GM21367 (cell line): ENCODE measurements around the gene POFUT2.

Experiments
- ATAC-seq: cut with Tn5 transposase; IDR thresholded peaks from one replicate; pipeline ENCODE4 v1.9.1; 2021; ENCODE audit not compliant: unreplicated experiment

The POFUT2 gene

DNA sequence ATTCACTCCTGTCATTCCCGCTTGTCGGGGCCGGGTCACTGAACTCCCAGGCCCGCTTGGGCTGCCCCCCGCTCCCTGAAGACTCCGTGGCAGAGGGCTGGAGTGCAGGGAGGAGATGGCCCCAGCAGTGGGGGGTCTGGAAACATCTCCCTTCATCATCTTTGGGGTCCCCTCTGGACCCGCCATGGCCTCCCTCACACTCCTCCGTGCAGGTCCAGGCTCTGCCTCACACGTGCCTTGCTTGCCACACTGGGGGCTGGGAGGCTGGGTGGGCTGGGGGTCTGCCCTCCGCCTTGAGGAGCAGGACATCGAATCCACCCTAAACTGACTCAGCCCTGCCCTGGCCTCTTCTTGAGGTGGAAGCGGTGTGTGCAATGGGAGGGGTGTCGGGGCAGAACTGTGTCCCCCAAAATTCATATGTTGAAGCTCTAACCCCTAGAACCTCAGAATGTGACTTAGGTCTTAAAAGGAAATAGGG is 35.2 kb downstream of the POFUT2 start:
- no peak for ATAC-seq

DNA sequence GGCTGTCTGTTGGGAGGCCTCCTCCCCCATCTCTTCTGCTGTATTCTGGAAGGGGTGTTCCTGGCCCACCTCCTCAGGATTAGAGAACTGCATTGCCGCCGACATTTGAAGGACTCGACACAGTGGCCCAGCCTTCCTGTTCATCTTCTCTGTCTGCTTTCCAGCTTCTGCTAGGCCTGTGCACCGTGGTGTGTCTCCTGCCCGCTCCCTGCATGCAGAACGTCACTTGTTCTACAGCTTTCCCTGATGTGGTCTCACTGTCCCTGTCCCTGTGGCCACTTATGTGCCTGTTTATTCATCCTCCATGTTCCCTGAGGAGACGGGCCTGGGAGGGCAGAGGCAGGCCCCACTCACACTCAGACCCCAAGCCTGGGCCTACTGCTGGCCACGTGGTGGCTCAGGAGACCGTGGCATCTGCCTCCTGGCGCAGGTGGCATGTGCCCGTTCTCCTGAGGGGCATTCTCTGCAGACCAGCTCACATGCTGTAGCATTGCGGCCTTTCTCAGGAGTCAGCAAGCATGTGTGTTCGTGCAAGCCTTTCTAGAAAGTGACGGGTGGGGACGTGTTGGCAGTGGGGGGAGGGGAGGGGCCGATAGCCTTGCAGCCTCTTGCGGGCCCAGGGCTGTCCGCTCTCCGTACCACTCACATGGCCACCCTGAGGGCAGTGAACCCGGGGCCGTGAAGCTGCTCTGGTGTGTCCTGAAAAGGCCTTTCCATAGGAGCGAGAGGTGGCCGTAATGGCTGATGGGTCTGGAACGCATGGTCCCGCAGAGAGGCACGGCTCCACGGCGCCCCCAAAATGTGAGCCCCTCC is 35.9 kb downstream of the POFUT2 start:
- no peak for ATAC-seq

- no peak for ATAC-seq
Measured at GRCh38 chr21:45250914-45251634, 36.6 kb downstream of the POFUT2 start.

GRCh38 chr21:45250272-45250671 is 37.4 kb downstream of the POFUT2 start:
- ATAC-seq = no peak

GRCh38 chr21:45249626-45250025 is 38.1 kb downstream of the POFUT2 start:
- no peak for ATAC-seq

DNA sequence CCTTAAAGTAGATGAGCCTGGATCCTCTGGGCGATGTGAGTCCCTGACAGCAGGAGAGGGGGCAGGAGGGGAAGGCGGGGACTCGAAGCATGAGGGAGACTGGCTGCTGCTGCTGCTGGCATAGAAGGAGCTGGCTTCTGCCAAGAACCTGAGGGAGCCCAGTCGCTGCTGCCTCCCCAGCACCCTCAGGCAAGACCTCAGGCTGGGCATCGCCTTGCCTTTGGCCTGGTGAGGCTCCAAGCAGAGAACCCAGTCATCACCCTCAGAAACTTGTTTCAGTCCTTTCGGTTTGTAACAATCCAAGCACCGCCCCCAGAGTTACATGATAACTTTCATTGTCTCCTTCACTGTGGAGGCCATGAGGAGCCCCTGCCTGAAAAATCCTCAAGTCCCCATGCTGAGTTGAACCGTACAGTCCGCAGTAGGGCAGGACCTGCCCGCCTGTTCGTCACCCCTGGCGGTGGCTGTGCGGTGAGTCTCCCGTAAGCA is 38.8 kb downstream of the POFUT2 start:
- no peak for ATAC-seq

DNA sequence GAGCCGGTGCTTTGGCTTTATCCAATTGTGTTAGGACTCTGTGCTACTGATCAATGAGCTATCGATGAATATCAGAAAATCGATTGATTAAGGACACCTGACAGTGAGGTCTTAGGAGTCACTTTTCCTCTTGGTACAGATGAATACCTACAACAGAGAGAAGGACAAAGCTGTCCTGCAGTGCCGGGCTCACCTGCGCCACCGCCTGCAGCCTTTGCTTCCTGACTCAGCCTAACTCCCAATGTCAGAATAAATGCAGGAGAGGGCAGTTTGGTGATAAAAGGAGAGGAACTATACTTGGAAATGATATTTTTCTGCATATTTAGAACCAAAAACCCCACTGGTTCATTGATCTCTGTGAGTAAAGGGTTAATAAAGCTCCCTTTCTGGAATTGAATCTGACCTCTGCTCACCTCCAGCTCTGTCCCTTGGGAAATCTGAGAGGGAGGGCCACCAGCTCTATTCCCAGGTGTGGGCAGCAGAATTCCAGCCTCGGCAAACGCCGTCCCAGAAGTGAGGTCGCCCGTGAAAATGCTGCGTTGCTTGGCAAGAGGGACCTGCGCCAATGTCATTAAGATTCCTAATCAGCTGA is 39.3 kb downstream of the POFUT2 start:
- no peak for ATAC-seq

DNA sequence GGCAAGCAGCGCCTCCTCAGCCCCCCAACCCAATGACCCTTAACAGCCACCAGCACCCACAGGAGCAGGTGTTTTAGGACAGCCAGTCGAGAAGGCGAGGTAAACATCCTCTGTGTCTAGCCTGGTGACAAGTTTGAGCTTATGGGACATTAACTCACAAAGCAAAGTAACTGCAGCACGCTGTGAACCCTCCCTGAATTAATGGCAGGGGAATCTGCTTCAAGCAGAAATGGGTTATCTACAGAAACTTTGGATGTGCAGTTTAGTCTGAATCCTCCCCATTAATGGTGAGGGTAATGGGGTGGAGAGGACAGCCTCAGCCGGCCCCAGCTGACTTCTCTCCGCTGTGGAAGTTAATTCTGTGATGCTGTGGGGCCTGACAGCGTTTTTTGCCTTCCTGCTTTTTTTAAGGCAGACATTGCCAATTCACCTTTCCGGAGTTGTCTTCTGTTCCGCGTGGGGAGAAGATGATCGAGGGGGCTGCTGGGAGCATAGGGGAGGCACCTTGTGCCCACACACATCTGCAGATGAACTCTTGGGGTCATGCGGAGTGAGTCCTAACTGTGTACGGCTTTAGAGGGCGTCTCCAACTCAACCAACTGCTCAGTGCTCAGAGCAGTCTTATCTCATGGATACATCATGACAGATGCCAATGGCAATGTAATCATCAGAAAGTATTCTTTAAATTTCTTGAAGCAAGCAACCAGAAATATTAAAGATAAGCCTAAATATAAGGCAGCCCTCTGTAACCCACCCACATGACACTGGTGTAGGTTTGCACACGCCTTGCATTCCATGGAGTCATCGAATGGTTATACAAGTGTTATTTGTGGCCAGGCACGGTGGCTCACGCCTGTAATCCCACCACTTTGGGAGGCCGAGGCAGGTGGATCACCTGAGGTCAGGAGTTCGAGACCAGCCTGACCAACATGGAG is 41.0 kb downstream of the POFUT2 start:
- ATAC-seq = no peak

- ATAC-seq = no peak
Measured at GRCh38 chr21:45244799-45245340, 42.8 kb downstream of the POFUT2 start.

GRCh38 chr21:45243603-45244002 is 44.1 kb downstream of the POFUT2 start:
- no peak for ATAC-seq

GRCh38 chr21:45241357-45241756 is 46.3 kb downstream of the POFUT2 start:
- no peak for ATAC-seq

DNA sequence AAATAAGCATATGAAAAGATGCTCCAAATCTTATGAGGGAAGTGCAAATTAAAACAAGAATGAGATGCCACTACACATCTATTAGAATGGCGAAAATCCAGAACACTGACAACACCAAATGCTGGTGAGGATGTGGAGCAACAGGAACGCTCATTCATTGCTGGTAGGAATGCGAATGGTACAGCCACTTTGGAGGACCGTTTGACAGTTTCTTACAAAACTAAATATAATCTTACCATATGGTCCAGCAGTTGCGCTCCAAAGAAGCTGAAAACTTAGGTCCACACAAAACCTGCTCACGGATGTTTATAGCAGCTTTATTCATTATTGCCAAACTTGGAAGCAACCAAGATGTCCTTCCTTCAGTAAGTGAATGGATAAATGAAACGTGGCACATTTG is 50.3 kb downstream of the POFUT2 start:
- ATAC-seq = no peak

DNA sequence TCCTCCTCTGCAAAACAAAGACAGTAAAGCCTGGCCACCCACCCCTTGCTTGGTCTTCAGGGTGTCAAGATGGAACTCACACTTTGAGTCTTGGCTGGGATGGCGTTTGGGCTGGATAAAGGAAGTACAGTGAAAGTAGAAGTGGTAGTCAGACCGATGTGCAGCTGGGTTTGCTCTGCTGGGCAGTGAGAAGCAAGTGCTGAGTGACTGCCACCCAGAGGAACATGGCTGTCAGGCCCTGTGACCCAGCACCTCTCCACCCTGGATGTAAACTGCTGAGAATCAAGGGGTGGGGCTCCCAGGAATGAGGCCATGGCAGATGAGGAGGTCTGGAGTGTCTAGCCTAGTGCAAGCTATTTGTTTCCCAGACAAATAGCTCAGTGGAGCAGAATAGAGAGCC is 51.2 kb downstream of the POFUT2 start:
- ATAC-seq = no peak

DNA sequence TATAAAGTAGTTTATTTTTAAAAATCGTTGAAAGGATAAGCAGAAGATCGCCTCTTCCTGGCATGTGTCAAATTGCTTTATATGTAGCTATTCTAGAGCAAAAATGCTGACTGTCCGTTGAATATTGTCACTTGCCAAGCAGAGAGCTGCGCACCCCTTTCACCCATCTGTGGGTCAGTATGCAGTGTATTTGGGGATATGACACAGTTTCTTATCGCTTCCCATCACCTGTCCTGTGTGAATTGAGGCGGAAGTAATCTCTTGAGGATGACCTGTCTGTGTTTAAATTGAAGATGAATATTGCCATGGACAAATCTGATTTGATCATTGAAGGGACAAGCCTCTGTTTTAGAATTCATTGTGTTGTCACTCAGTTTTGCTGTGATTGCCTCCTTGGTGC is 52.2 kb downstream of the POFUT2 start:
- no peak for ATAC-seq

- no peak for ATAC-seq
Measured at GRCh38 chr21:45234965-45235364, 52.7 kb downstream of the POFUT2 start.

GRCh38 chr21:45234127-45234526 is 53.6 kb downstream of the POFUT2 start:
- no peak for ATAC-seq

DNA sequence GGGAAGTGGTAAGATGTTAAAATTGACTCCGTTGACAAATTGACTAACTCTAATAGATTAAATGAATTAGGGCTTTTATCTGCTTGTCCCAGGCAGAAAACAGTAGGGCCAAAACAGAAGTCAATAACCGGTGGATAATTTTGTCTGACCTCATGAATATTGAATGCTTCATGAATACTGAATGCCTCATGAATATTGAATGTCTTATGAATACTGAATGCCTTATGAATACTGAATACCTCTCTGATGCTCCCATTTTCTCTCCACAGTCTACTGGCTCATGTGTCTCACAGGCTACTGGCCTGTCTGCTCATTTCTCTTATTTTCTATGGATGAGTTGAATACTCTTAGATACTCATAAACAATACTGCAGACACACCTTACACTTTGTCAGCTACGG is 56.0 kb downstream of the POFUT2 start:
- no peak for ATAC-seq

DNA sequence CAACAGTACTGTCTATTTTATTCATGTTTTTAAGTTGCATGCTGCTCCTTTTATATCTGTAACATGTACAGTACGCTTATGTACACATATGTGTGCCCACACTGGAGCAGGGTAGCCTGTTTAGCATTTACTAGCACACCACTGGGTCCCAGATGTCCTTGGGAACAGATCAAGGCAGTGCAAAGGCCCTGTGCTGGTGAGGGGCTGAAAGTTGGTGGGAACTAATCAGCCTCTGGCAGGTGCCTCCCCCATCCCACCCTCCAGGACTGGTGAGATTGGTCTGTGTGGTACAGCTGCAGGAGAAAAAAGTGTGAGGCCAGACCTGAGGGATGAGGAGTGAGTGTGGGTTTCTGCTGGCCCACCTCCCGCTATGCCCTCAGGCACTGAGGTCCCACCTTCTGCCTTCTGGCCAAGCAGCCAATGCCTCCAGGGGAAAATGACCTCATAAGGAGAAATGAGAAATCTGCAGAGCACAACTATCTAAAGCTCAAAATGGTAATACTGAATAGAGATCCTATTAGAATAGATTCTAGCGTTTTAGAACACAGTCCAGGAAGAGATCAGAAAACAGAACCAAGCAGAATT is 58.9 kb downstream of the POFUT2 start:
- no peak for ATAC-seq

GRCh38 chr21:45228171-45228641 is 59.5 kb downstream of the POFUT2 start:
- no peak for ATAC-seq

- ATAC-seq = no peak
Measured at GRCh38 chr21:45227735-45228134, 60.0 kb downstream of the POFUT2 start.
